ENCODE measurements around the gene CENPB. TPM values are rescaled to one million over a fixed set of nuclear protein-coding genes. Genes with fewer than 3 reads are reported as not detected.

The CENPB gene
- total and polyA plus RNA-seq, 4 donors: 35.9 to 113 (median 79.4) TPM

- no peak for DNase-seq
- peak overlapping the region in 1 of 2 donors; percentile 69 for H3K27ac ChIP-seq (ENCODE audit: low read depth in 1 of 2, low read length in 1 of 2)
These were observed 16.1 kb upstream of the CENPB start for GRCh38 chr20:3802524-3803239.

GRCh38 chr20:3801846-3802245 is 15.3 kb upstream of the CENPB start:
- H3K27me3 ChIP-seq (ENCODE audit: control insufficient read depth in 3 of 3, insufficient read depth in 3 of 3, low read length in 2 of 3): no peaks in the 10 kb centered on the region
- H3K4me1 ChIP-seq (ENCODE audit: control insufficient read depth in 5 of 5, insufficient read depth in 5 of 5, low read length in 5 of 5): peaks cover 0 to 50% (median 17%) of the 10 kb centered on the region in 5 donors
- H3K9ac ChIP-seq (ENCODE audit: insufficient read depth in 1 of 2, low read length in 2 of 2): no peak overlapping the region
- no peak overlapping the region for H3K4me3 ChIP-seq
- H3K9me3 ChIP-seq (ENCODE audit: control insufficient read depth in 4 of 4, insufficient read depth in 3 of 4, low read length in 3 of 4): no peaks in the 10 kb centered on the region
- H3K36me3 ChIP-seq (ENCODE audit: control insufficient read depth in 4 of 4, insufficient read depth in 4 of 4, low read length in 4 of 4): peaks cover 0 to 59% (median 35%) of the 10 kb centered on the region in 4 donors
- WGBS, 2 donors: 83 to 88% methylated on average over 13 of the region's 13 CpGs
- TF ChIP-seq CTCF (IDR thresholded peaks at IDR 0.05; ENCODE audit: control extremely low read depth, extremely low read depth): no peak
- H3K27ac ChIP-seq (ENCODE audit: low read depth in 1 of 2, low read length in 1 of 2): peak overlapping the region in 1 of 2 donors; percentile 69
- DNase-seq: no peak
- ATAC-seq (ENCODE audit: insufficient read depth, low FRiP score): no peak

More at GRCh38 chr20:3802524-3803239, 16.1 kb upstream of the CENPB start:
- Histone ChIP-seq H3K4me3 (no peak overlapping the region), H3K9ac (ENCODE audit: insufficient read depth in 1 of 2, low read length in 2 of 2) (no peak overlapping the region), H3K36me3 (ENCODE audit: control insufficient read depth in 4 of 4, insufficient read depth in 4 of 4, low read length in 4 of 4) (peaks cover 0 to 57% (median 35%) of the 10 kb centered on the region in 4 donors), H3K27me3 (ENCODE audit: control insufficient read depth in 3 of 3, insufficient read depth in 3 of 3, low read length in 2 of 3) (no peaks in the 10 kb centered on the region), H3K4me1 (ENCODE audit: control insufficient read depth in 5 of 5, insufficient read depth in 5 of 5, low read length in 5 of 5) (peaks cover under 1 to 55% (median 23%) of the 10 kb centered on the region in 5 donors), H3K9me3 (ENCODE audit: control insufficient read depth in 4 of 4, insufficient read depth in 3 of 4, low read length in 3 of 4) (no peaks in the 10 kb centered on the region)
- no peak for ATAC-seq (ENCODE audit: insufficient read depth, low FRiP score)
- 73 to 86% methylated on average over 11 of the region's 11 CpGs for WGBS, 2 donors
- no peak for TF ChIP-seq CTCF (IDR thresholded peaks at IDR 0.05; ENCODE audit: control extremely low read depth, extremely low read depth)

- H3K27me3 ChIP-seq (ENCODE audit: control insufficient read depth in 3 of 3, insufficient read depth in 3 of 3, low read length in 2 of 3): no peaks in the 10 kb centered on the region
- WGBS, 2 donors: 96 to 100% methylated on average over 4 of the region's 4 CpGs
- H3K4me3 ChIP-seq: no peak overlapping the region
- no peak overlapping the region for H3K9ac ChIP-seq (ENCODE audit: insufficient read depth in 1 of 2, low read length in 2 of 2)
- peaks cover 0 to 50% (median 14%) of the 10 kb centered on the region in 5 donors for H3K4me1 ChIP-seq (ENCODE audit: control insufficient read depth in 5 of 5, insufficient read depth in 5 of 5, low read length in 5 of 5)
- peaks cover 0 to 59% (median 35%) of the 10 kb centered on the region in 4 donors for H3K36me3 ChIP-seq (ENCODE audit: control insufficient read depth in 4 of 4, insufficient read depth in 4 of 4, low read length in 4 of 4)
- no peaks in the 10 kb centered on the region for H3K9me3 ChIP-seq (ENCODE audit: control insufficient read depth in 4 of 4, insufficient read depth in 3 of 4, low read length in 3 of 4)
- no peak for ATAC-seq (ENCODE audit: insufficient read depth, low FRiP score)
- H3K27ac ChIP-seq (ENCODE audit: low read depth in 1 of 2, low read length in 1 of 2): peak overlapping the region in 1 of 2 donors; percentile 69
- TF ChIP-seq CTCF (IDR thresholded peaks at IDR 0.05; ENCODE audit: control extremely low read depth, extremely low read depth): no peak
- no peak for DNase-seq
These were observed 14.8 kb upstream of the CENPB start for GRCh38 chr20:3801299-3801698.

All from lung (tissue), 12 donors.